K562 (cell line): ENCODE data around the gene PGP. TPM values are rescaled to one million over a fixed set of nuclear protein-coding genes. Genes with fewer than 3 reads are reported as not detected.

ENCODE experiments used
- ATAC-seq: fragments of 200-7000 bp; cut with Tn5 transposase; 3 replicates; pipeline ENCODE4 v1.9.1; 2020; ENCODE audit warnings: moderate library complexity
- BruUV-seq: library from RNA; stranded (reverse); fragments of 400-500 nt; replicated peaks from 2 replicates; lab custom pipeline; 2021; lab: Mats Ljungman, UMichigan
- CTCF ChIA-PET: fragments of 300-600 bp; formaldehyde crosslinking; extraction: SDS; loops from one replicate; lab custom pipeline; 2021; ENCODE audit warnings: low intra/inter-chr PET ratio; lab: Yijun Ruan, JAX
- POLR2A ChIA-PET: fragments of 300-600, 350-650 bp; sonication (Branson Sonifier 250); formaldehyde crosslinking; extraction: SDS; loops from one replicate; lab custom pipeline; 2021; ENCODE audit warnings: antibody characterized with exemption, inconsistent platforms; lab: Yijun Ruan, JAX
- DNase-seq, 4 experiments: peaks; one replicate each; pipeline versions ENCODE4 v3.0.0 to v3.0.0-alpha.2; 2011 to 2018; ENCODE audit warnings: low spot score in 3 of 4, mixed read lengths in 3 of 4; ENCODE audit errors: extremely low read depth in 1 of 4
- FAIRE-seq: peaks from 2 replicates; lab custom pipeline; 2011; peaks lifted over from hg19 to GRCh38; lab: Jason Lieb, UNC
- H2AFZ ChIP-seq: 2 replicates; pipeline ENCODE4 v1.6.0; 2011; ENCODE audit warnings: low read depth, low read length, control low read depth, inconsistent platforms
- H3K27ac ChIP-seq: fragments of 200-600 bp; 3 replicates; pipeline ENCODE4 v1.8.0; 2011; ENCODE audit warnings: low read depth, mild to moderate bottlenecking, control low read depth, inconsistent platforms, low read length, moderate library complexity, mixed read lengths; ENCODE audit errors: extremely low read depth
- H3K27me3 ChIP-seq, 2 experiments: fragments of 300-600 bp in 1 of 2; 2 replicates in 1 of 2; 3 replicates in 1 of 2; pipeline versions ENCODE4 v1.6.0 to v1.8.0; 2011; ENCODE audit warnings: inconsistent platforms in 2 of 2, low read length in 2 of 2, mild to moderate bottlenecking in 1 of 2, mixed read lengths in 1 of 2, moderate library complexity in 1 of 2; ENCODE audit not compliant: control insufficient read depth in 2 of 2, insufficient read depth in 2 of 2
- H3K36me3 ChIP-seq: fragments of 300-600 bp; 3 replicates; pipeline ENCODE4 v1.8.0; 2011; ENCODE audit warnings: mild to moderate bottlenecking, low read length, inconsistent platforms; ENCODE audit not compliant: control insufficient read depth, insufficient read depth
- H3K4me1 ChIP-seq, 2 experiments: fragments of 200-600 bp in 1 of 2; replicated peaks in 1 of 2; 2 replicates in 1 of 2; 3 replicates in 1 of 2; pipeline versions ENCODE4 v1.5.1 to v1.8.0; 2011; ENCODE audit warnings: inconsistent platforms in 2 of 2, low read length in 2 of 2, mild to moderate bottlenecking in 1 of 2, mixed read lengths in 1 of 2, moderate library complexity in 1 of 2; ENCODE audit not compliant: control insufficient read depth in 2 of 2, insufficient read depth in 2 of 2
- H3K4me2 ChIP-seq: 2 replicates; pipeline ENCODE4 v1.6.1; 2011; ENCODE audit warnings: low read length, control low read depth, inconsistent platforms, mixed read lengths; ENCODE audit not compliant: insufficient read depth
- H3K4me3 ChIP-seq: fragments of 200-600 bp; sonication (generic), shearing (Covaris generic); 2 replicates; pipeline ENCODE4 v1.5.1; 2016; ENCODE audit warnings: control low read depth, inconsistent platforms
- H3K79me2 ChIP-seq: fragments of 200-600 bp; 3 replicates; pipeline ENCODE4 v1.8.0; 2011; ENCODE audit warnings: low read length, inconsistent platforms; ENCODE audit not compliant: control insufficient read depth, insufficient read depth
- H3K9ac ChIP-seq, 2 experiments: 2 replicates each; pipeline versions ENCODE4 v1.6.0 to v1.6.1; 2011; ENCODE audit warnings: low read depth in 2 of 2, low read length in 2 of 2, control low read depth in 1 of 2, inconsistent platforms in 1 of 2, mild to moderate bottlenecking in 1 of 2, mixed read lengths in 1 of 2; ENCODE audit not compliant: insufficient read depth in 1 of 2
- H3K9me1 ChIP-seq: one replicate; pipeline ENCODE4 v1.6.0; 2011; ENCODE audit warnings: inconsistent platforms, mild to moderate bottlenecking, low read length, moderate library complexity; ENCODE audit not compliant: control insufficient read depth, insufficient read depth
- H3K9me3 ChIP-seq: replicated peaks from 2 replicates; pipeline ENCODE4 v1.5.1; 2011; ENCODE audit warnings: low read depth, low read length, inconsistent platforms; ENCODE audit not compliant: control insufficient read depth, insufficient read depth
- H4K20me1 ChIP-seq: replicated peaks from 2 replicates; pipeline ENCODE4 v1.6.1; 2011; ENCODE audit warnings: low read length, inconsistent platforms, mixed read lengths; ENCODE audit not compliant: control insufficient read depth, insufficient read depth
- HNRNPL ChIP-seq: fragments of 200-400 bp; formaldehyde crosslinking; IDR thresholded peaks from 2 replicates; pipeline ENCODE4 v1.6.1; 2017; ENCODE audit warnings: low read depth, mild to moderate bottlenecking, low read length
- POLR2G ChIP-seq: fragments of 200-400 bp; formaldehyde crosslinking; IDR thresholded peaks from 2 replicates; pipeline ENCODE4 v1.6.1; 2017; ENCODE audit warnings: low read depth, mild to moderate bottlenecking, antibody characterized with exemption, low read length, moderate library complexity
- WGBS: fragments of 100-300 bp; shearing (Covaris generic); methylation state at CpG from one replicate; pipeline ENCODE4 v1.1.6; 2016; ENCODE audit warnings: low coverage, mixed read lengths; ENCODE audit not compliant: insufficient coverage; ENCODE audit errors: missing lambda C conversion rate; 5-methylcytosine and 5-hydroxymethylcytosine counted together
- in situ Hi-C: fragments of 300-500 bp; cut with MboI; formaldehyde crosslinking; loops from 4 replicates; pipeline ENCODE4 v1.15.0; 2018; ENCODE audit warnings: inconsistent platforms, mixed read lengths
- intact Hi-C: fragments of 100-400 bp; cut with micrococcal nuclease; formaldehyde crosslinking; loops from 2 replicates; pipeline ENCODE4 v1.14.2; 2022
- polyA plus RNA-seq, 8 experiments: library from polyadenylated mRNA; depleted of rRNA in 4 of 8; stranded (reverse) in 5 of 8; unstranded in 3 of 8; fragments of >200 nt; fragmentation: Nextera tagmentation in 2 of 8; fragmentation: Illumina TruSeq in 1 of 8; extraction: Ambion mirVana in 2 of 8; extraction: Trizol in 1 of 8; gene quantifications; 2 replicates each; pipeline versions ENCODE4 v1.2.1 to v1.2.3, GENCODE V29; 2011 to 2014; ENCODE audit warnings: inconsistent platforms in 1 of 8, missing spikeins in 1 of 8
- total RNA-seq, 7 experiments: library from RNA; depleted of rRNA in 6 of 7; stranded (reverse); fragments of >200 nt in 6 of 7; fragmentation: Illumina TruSeq in 2 of 7; extraction: Trizol in 2 of 7; gene quantifications; 2 replicates each; pipeline versions ENCODE4 v1.2.1 to v1.2.3, GENCODE V29; 2011 to 2021; ENCODE audit warnings: low replicate concordance in 1 of 7
- TF ChIP-seq, protein P1 (sequence below), 2 experiments: fragments of 450-650 bp; IDR thresholded peaks; 2 replicates each; pipeline ENCODE4 v1.6.1; 2016

The PGP gene
- total and polyA plus RNA-seq, 9 of the 15 experiments (the other 6 are each of a cell fraction or from before 2014, with no cell fraction given): 1.1 to 57.6 (median 19.6) TPM

- Histone ChIP-seq H3K9ac (no peak overlapping the region), H4K20me1 (no peaks in the 10 kb centered on the region; the same call in 1 of the 2 replicates), H3K27ac (no peak overlapping the region), H3K36me3 (peaks cover 35% of the 10 kb centered on the region; the same call in 1 of the 3 replicates), H3K4me2 (no peak overlapping the region), H3K9me3 (no peaks in the 10 kb centered on the region), H3K9me1 (no peaks in the 10 kb centered on the region), H3K79me2 (no peaks in the 10 kb centered on the region), H2AFZ (no peak overlapping the region), H3K27me3 (no peaks in the 10 kb centered on the region), H3K4me1 (peaks cover 2 to 87% of the 10 kb centered on the region in 2 experiments; a peak in 3 of 5 replicates), H3K4me3 (no peak overlapping the region)
- intact Hi-C loops: no loop called here
- POLR2A ChIA-PET: no interaction called here
- DNase-seq: no peak
- BruUV-seq: no TSS peak
- no peak for FAIRE-seq
- in situ Hi-C loops: no loop called here
- no peak for ATAC-seq
- CTCF ChIA-PET: no interaction called here
- 100% methylated on average over 2 of the region's 50 CpGs for WGBS
- 0 out of 2 replicates have a peak, but pooled peaks have one; percentile 9 for TF ChIP-seq POLR2G
- TF ChIP-seq, protein P1, sequence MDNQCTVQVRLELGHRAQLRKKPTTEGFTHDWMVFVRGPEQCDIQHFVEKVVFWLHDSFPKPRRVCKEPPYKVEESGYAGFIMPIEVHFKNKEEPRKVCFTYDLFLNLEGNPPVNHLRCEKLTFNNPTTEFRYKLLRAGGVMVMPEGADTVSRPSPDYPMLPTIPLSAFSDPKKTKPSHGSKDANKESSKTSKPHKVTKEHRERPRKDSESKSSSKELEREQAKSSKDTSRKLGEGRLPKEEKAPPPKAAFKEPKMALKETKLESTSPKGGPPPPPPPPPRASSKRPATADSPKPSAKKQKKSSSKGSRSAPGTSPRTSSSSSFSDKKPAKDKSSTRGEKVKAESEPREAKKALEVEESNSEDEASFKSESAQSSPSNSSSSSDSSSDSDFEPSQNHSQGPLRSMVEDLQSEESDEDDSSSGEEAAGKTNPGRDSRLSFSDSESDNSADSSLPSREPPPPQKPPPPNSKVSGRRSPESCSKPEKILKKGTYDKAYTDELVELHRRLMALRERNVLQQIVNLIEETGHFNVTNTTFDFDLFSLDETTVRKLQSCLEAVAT (IDR thresholded peaks at IDR 0.05): no peak
- peak; percentile 85 for TF ChIP-seq HNRNPL
Observed at GRCh38 chr16:2179107-2179501, 35.5 kb downstream of the PGP start.
